ENCODE results near the gene CUBN. TPM values are rescaled to one million over a fixed set of nuclear protein-coding genes. Genes with fewer than 3 reads are reported as not detected.

CUBN gene
- polyA plus RNA-seq, 2 of the 4 experiments (the other 2 are of a cell fraction) = 0.08 to 0.28 TPM

GRCh38 chr10:17075533-17076359, 53.9 kb downstream of the CUBN start (continued):
- TF ChIP-seq REST (IDR thresholded peaks at IDR 0.05) = no peak
- TF ChIP-seq RNF2 (IDR thresholded peaks at IDR 0.05; ENCODE audit: borderline replicate concordance, low read depth) = no peak
- no peak for TF ChIP-seq CHD4 (IDR thresholded peaks at IDR 0.05; ENCODE audit: borderline replicate concordance)
- peak; percentile 78 to 83 for TF ChIP-seq CEBPB (IDR thresholded peaks at IDR 0.05)
- TF ChIP-seq FOSL2 (IDR thresholded peaks at IDR 0.05) = peak; percentile 96
- TF ChIP-seq FOSL2 (CRISPR knock-in tag; IDR thresholded peaks at IDR 0.05) = peak; percentile 93
- TF ChIP-seq HOXB5 (CRISPR knock-in tag; IDR thresholded peaks at IDR 0.05) = no peak
- TF ChIP-seq JUN (IDR thresholded peaks at IDR 0.05) = peak; percentile 57 to 89; a peak in 3 of 5 replicates
- TF ChIP-seq ATOH8 (CRISPR knock-in tag; IDR thresholded peaks at IDR 0.05; ENCODE audit: low read depth) = no peak
- no peak for TF ChIP-seq BHLHE40 (IDR thresholded peaks at IDR 0.05; ENCODE audit: low read depth, low read length)
- no peak for TF ChIP-seq CBX2 (IDR thresholded peaks at IDR 0.05; ENCODE audit: borderline replicate concordance, low read depth)
- peak; percentile 46 to 65; a peak in 2 of 5 replicates for TF ChIP-seq EP300 (IDR thresholded peaks at IDR 0.05)
- peak; percentile 43; the same call in 1 of the 3 replicates for TF ChIP-seq BCL3 (IDR thresholded peaks at IDR 0.05)
- TF ChIP-seq RFX5 (IDR thresholded peaks at IDR 0.05) = no peak
- no peak for TF ChIP-seq NR3C1 (IDR thresholded peaks at IDR 0.05)
- no peak for TF ChIP-seq POLR2AphosphoS2 (conservative IDR thresholded peaks at IDR 0.05; ENCODE audit: low read length)
- TF ChIP-seq ZC3H11A (IDR thresholded peaks at IDR 0.05) = no peak
- TF ChIP-seq KDM5A (IDR thresholded peaks at IDR 0.05) = no peak
- no peak for TF ChIP-seq ZSCAN20 (CRISPR knock-in tag; IDR thresholded peaks at IDR 0.05)

- Histone ChIP-seq H3K4me2 (peak overlapping the region; percentile 70; the same call in 1 of the 3 replicates), H3K4me3 (no peak overlapping the region), H3K27ac (peak overlapping the region; percentile 57 to 75; a peak in 4 of 6 replicates), H3K4me1 (peaks cover 23% of the 10 kb centered on the region), H3K9me3 (no peaks in the 10 kb centered on the region)
- ATAC-seq = no peak
- DNase-seq (ENCODE audit: low read depth in 1 of 2, low spot score in 1 of 2) = no peak
- TF ChIP-seq E2F6 (IDR thresholded peaks at IDR 0.05; ENCODE audit: borderline replicate concordance, low read depth) = no peak
- no peak for TF ChIP-seq NFE2L2 (conservative IDR thresholded peaks at IDR 0.05; ENCODE audit: low read length)
- no peak for TF ChIP-seq ESRRA (IDR thresholded peaks at IDR 0.05; ENCODE audit: borderline replicate concordance, low read length)
- no peak for TF ChIP-seq FOSL2 (IDR thresholded peaks at IDR 0.05)
- TF ChIP-seq FOSL2 (CRISPR knock-in tag; IDR thresholded peaks at IDR 0.05) = no peak
- no peak for TF ChIP-seq CHD2 (IDR thresholded peaks at IDR 0.05; ENCODE audit: low read length, partially characterized antibody)
- TF ChIP-seq KDM5A (IDR thresholded peaks at IDR 0.05) = no peak
- no peak for TF ChIP-seq PBX3 (IDR thresholded peaks at IDR 0.05)
- TF ChIP-seq MAX (IDR thresholded peaks at IDR 0.05) = no peak
- TF ChIP-seq POLR2AphosphoS2 (conservative IDR thresholded peaks at IDR 0.05; ENCODE audit: low read length) = no peak
- TF ChIP-seq HOXB5 (CRISPR knock-in tag; IDR thresholded peaks at IDR 0.05) = no peak
- no peak for TF ChIP-seq FOSB (CRISPR knock-in tag; IDR thresholded peaks at IDR 0.05)
- no peak for TF ChIP-seq JUNB (IDR thresholded peaks at IDR 0.05)
- no peak for TF ChIP-seq HOXB13 (CRISPR knock-in tag; IDR thresholded peaks at IDR 0.05; ENCODE audit: low read depth)
- no peak for TF ChIP-seq PHF8 (IDR thresholded peaks at IDR 0.05; ENCODE audit: borderline replicate concordance, low read depth)
- no peak for TF ChIP-seq USF2 (IDR thresholded peaks at IDR 0.05)
- no peak for TF ChIP-seq JUN (IDR thresholded peaks at IDR 0.05)
- CTCF ChIA-PET = interaction anchor here (1.5 kb wide), 1 partner anchor 14 kb away, joined by 3 read pairs; no protein-coding TSS in a partner anchor
- no peak for FAIRE-seq
- POLR2A ChIA-PET = no interaction called here
These were observed 55.1 kb downstream of the CUBN start for GRCh38 chr10:17074541-17074847.
